Hematopoietic multipotent progenitor cell treated with erythropoietin and hydrocortisone succinate and interleukin-3 and kit ligand, for 15 days (in vitro differentiated cells): ENCODE data around the gene CLEC16A.

ENCODE experiments used
- DNase-seq: peaks from one replicate; pipeline ENCODE4 v3.0.0-alpha.2; 2015; ENCODE audit warnings: low spot score

The CLEC16A gene

GRCh38 chr16:11125936-11126335 lies 181.6 kb downstream of the CLEC16A start:
- DNase-seq = no peak

DNA sequence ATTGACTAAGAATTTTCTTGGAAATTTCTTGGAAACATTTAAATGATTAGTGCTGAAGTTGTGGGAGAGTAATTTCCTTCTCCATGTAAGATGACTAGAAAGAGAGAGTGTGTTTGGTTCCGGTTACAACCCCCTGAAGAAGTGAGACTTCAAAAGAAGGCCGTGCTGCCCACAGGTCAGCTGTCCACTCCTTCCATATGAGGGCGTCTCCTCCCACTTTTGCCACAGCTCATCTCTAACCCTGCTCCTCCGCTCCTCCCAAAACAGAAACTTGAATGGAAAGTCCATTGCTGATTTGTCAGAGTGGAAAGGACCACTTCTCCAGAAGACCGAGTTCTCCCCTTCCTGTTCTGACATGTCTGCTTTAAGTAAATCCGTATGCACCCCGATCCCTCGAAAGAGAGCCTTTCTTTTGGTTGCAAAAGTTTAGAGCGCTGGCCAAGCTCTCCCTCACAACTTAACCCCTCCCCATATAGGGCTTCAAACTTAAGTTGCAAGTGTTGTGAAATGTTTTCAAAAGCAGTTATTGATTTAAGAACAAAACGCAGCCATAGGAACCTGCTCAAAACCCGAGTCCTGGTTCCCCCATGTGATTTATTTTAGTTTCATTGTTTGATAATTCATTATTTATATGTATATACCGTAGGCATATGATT lies 182.2 kb downstream of the CLEC16A start:
- no peak for DNase-seq

DNA sequence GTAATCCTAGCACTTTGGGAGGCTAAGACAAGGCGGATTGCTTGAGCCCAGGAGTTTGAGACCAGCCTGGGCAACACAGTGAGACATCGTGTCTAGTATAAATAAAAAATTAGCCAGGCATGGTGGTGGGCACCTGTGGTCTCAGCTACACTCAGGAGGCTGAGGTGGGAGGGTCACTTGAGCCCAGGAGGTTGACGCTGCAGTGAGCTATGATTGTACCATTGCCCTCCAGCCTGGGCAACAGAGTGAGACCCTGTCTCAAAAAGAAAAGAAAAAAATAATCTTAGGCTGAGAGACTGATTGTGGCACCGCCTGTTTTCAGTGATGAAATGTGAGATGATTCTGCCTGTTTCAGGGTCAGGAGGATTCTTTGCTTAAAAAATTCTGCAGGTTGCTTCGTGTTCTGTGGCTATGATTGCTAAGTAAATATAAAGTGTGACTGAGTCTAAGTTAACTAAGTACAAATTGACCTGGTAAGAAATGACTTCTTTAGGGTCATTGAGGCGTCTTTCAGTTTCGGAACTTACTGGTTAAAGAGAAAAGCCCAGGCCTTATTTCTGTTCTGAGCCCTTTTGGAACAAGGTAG lies 183.3 kb downstream of the CLEC16A start:
- DNase-seq = no peak

DNA sequence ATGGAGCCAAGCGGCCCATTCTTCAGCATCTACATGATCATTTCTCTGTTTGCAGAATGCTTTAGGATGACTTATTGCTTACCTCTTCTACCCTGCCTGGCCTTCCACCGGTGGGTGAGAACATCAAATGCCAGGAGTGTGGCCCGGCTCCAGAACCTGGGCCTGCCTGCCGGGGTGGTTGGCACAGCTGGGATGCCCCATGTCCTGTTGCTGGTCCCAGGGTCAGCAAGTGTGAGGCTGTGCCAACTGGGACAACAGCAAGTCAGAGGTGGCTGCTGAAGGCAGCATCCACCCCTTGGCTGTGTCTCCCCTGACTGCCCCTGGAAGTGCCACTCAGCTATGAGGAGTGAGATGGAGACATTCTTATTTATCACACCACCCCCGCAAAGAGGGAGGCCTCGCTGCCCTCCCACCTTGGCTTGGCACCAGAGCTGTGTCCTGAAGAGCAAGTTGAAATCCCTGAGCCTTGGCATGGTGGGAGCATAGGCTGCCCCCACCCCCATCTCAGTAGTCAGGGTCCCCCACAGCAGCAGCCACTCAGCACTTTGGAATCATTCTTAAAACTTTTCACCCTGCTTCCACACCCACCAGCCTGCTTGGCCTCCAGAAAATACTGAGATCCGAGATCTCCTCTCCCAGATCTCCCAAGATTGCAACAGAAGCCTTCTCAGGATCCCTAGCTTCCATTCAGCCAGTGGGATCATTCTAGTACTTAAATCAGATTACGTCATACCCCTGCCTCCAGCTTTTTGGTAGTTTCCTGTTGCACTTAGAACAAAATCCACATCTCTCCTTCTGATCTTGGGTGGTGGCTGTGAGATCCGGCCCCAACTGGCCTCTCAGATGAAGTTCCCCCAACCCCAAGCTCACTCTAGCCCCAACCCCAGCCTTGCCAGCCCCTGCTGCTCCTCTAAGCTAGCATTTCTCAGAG lies 184.1 kb downstream of the CLEC16A start:
- DNase-seq = no peak

DNA sequence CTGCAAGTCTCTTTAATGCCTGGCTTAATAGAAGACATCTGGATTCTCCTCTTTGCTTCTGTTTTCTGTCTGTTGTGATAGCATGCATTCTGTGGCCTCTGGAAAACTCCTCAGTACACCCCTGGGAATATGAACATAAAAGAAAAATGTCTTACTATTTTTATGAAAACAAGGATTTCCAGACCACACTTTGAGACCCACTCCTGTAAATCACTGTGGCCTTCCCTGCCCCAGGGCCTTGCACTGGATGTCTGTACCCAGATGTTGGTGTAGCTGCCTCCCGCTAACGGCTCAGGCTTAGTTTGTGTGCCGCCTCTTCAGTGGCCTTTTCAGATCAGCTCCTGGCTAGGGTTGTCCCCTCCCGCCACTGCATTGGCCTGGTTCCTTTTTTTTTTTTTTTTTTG lies 185.0 kb downstream of the CLEC16A start:
- DNase-seq = no peak

GRCh38 chr16:11130978-11131665 lies 186.8 kb downstream of the CLEC16A start:
- DNase-seq = no peak

- DNase-seq = no peak
Measured at GRCh38 chr16:11131706-11132105, 187.3 kb downstream of the CLEC16A start.

- DNase-seq = no peak
Measured at GRCh38 chr16:11133344-11133943, 189.1 kb downstream of the CLEC16A start.

- no peak for DNase-seq
Measured at GRCh38 chr16:11134722-11135463, 190.5 kb downstream of the CLEC16A start.

GRCh38 chr16:11135464-11135973 lies 191.2 kb downstream of the CLEC16A start:
- no peak for DNase-seq

GRCh38 chr16:11136600-11136999 lies 192.2 kb downstream of the CLEC16A start:
- DNase-seq = no peak

- no peak for DNase-seq
Measured at GRCh38 chr16:11138022-11138768, 193.8 kb downstream of the CLEC16A start.

GRCh38 chr16:11138769-11139325 lies 194.5 kb downstream of the CLEC16A start:
- no peak for DNase-seq

- DNase-seq = no peak
Measured at GRCh38 chr16:11139326-11140097, 195.1 kb downstream of the CLEC16A start.

GRCh38 chr16:11140098-11140375 lies 195.7 kb downstream of the CLEC16A start:
- DNase-seq = no peak

- DNase-seq = no peak
Measured at GRCh38 chr16:11140466-11140865, 196.1 kb downstream of the CLEC16A start.

DNA sequence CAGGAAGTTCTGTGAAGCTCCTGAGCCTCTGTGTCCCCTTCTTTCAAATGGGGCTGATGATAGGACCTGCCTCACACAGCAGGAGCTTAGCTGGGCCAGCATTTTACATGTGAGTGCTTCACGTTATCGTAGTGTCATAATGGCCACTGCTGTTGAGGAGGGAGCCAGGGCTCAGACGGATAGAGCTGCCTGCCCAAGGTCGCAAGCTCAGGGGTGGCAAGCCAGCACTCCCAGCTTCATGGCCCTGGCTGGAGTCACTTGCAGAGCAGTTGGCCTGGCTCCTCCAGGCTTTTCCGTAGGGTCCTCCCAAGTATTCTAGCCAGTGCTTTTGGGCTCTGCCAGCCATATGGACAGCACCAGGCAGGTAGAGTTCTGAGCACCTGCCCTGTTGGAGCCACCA lies 196.5 kb downstream of the CLEC16A start:
- DNase-seq = no peak

GRCh38 chr16:11141409-11142260 lies 197.3 kb downstream of the CLEC16A start:
- DNase-seq = no peak

GRCh38 chr16:11142261-11142630 lies 197.9 kb downstream of the CLEC16A start:
- DNase-seq = no peak
